Measurements from ENCODE around the gene NAPSA. TPM values are rescaled to one million over a fixed set of nuclear protein-coding genes. Genes with fewer than 3 reads are reported as not detected.
A peak's percentile ranks its signal among the peaks of the same experiment; 100 is the strongest.

Gene NAPSA
- total RNA-seq, 1 donor, result 0.27 TPM

DNA sequence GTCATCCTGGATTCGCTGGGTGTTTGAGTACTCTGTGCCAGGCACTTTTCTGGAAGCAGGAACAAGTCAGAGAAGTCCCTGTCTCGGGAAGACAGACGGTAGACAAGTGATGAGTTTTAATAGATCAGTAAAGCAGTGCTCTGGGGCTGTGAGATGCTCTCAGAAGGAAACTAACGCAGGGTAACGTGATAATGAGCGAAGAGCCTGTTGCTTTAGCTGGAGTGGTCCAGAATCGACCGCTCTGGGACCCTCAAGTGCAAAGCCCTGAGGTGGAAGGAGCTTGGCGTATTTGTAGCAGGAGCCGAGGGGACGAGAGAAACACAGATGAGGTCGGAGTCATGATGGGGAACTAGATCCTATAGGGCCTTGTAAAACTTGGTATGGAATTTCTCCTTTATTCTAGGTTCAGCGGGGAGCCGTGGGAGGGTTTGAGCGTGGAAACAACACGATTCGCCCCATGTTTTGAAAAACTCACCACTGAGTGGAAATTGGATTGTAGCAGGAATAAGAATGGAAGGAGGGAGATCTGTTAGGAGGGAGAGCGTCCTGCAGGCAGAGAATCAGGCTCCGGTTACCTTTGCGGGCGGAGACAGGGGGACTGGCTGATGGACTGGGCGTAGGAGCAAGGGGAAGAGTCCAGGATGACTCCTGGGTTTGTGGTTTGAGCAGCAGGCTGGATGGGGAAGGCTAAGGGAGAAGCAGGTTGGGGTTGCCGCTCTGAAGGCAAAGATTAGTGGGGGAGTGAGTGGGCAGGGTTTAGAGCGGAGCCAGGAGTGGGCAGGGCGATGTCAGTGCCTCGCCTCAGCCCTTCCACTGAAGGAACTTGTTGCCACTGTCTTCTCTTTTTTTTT, 19.5 kb upstream of the NAPSA start:
- peak in 1 of 3 donors; percentile 25 for DNase-seq (ENCODE audit: low read depth in 2 of 3, low spot score in 2 of 3)

DNA sequence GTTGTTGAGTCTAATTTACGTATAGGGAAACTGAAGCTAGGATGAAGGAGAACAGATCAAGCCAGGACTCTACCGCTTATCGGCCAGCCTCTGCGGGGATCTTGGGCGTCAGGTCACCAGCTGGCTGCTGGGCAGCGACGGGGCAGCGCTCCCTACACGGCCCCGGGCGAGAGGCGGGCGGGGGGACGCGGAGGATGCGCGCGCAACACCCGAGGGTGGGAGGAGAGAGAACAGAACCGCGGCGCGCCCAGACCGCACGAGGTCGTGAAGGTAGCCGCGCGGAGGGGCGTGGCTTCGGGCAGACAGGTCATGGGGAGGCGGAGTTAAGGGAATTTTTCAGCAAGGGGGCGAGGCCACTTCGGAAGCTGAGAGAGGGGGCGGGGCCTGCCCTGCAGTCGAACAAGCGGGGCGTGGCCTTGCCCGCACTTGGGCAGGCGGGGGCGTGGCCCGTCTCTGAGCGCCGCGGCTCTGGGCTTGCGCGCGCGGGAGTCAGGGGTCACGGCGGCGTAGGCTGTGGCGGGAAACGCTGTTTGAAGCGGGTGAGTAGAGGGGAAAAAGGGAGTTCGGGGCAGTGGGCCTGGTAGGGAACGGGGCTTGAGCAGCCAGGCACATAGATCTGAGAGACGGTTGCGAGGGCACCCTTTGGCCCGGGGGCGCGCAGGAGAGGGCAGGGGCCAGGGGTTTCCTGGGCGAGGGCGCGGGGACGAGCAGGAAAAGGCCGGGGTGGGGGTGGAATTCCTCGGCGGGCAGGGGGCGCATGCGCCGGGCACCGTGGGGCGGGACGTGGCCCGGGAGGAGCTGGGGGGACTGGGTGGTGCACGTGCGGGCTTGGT, 18.6 kb upstream of the NAPSA start, which contains the start of gene POLD1:
Gene POLD1 (plus strand): TSS at position 496 of the 833 bp plus-strand sequence. CDS start 14,505 bp downstream, outside the sequence.
- DNase-seq (ENCODE audit: low read depth in 2 of 3, low spot score in 2 of 3), result peak; percentile 98 to 99 (median 98)

DNA sequence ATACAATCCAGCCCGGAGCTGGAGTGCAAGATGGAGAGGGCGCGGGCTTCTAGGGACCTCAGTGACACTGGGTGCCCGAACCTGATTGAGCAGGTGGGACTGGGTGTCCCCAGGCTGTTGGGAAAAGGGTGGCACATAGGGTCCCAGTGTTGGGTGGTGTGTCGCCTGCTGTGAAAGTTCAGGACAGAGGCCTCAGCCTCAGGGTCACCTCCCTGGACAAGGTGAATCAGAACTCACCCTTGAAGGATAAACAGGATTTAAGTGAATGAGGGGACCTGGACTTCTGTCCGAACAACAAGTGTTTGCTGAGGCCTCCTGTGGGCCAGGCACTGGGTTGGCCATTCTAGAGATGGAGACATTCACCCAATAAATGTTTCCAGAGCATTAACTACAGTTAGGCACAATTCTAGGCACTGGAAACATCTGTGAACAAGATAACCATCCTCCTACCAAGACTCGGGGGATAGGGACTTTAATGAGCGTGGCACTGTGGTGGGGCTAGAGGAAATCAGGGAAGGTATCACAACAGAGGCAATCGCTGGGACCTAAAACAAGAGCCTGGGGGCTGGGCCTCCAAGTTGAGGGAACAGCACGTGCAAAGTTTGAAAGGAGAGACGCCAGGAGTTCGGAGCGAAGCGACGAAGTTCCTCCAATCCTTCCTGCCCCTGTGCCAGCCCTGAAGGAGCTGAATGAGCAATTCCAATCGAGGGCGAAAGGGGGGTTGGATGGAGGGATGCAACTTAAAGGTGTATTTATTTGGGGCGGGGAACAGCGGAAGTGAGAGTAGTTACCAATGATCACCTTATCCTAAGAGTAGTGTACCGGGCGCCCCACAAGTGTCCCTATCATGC, 17.8 kb upstream of the NAPSA start:
- no peak for DNase-seq (ENCODE audit: low read depth in 2 of 3, low spot score in 2 of 3)

DNA sequence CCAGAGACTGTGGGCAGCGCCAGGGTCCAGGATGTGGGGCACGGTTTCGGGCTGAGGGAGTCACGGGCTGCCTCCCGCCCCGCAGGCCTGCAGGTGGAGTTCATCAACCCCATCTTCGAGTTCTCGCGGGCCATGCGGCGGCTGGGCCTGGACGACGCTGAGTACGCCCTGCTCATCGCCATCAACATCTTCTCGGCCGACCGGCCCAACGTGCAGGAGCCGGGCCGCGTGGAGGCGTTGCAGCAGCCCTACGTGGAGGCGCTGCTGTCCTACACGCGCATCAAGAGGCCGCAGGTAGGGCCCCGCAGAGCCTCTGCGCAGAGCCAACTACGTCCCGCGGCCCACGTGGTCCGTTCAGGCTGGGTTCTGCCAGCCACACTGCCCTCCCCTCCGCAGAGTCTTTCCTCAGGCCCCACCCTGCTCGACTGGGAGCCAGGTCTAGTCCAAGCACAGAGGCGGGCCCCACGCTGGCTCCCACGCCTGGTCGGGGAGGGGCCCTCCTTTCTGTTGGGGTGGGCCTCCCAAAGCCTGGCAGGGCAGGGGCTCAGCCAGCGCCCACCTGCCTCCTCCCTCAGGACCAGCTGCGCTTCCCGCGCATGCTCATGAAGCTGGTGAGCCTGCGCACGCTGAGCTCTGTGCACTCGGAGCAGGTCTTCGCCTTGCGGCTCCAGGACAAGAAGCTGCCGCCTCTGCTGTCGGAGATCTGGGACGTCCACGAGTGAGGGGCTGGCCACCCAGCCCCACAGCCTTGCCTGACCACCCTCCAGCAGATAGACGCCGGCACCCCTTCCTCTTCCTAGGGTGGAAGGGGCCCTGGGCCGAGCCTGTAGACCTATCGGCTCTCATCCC, 16.7 kb upstream of the NAPSA start:
- DNase-seq (ENCODE audit: low read depth in 2 of 3, low spot score in 2 of 3), result no peak

DNA sequence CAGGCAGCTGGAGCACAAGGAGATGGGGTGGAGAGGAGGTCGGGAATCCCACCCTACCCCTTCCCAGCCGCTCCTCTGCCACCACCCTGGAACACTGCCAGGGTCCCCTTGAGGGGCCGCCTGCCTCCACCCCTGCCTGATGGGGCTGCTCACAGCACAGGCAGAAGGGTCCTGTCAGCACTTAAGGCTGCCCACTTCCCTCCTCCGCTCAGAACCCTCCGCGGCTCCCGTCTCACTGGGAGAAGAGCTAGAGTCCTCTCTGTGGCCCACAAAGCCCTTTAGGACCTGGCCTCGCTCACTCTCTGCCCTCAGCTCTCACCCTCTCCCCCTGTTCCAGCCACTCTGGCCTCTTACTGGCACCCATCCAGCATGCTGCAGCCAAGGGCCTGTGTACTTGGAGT, 15.3 kb upstream of the NAPSA start:
- DNase-seq (ENCODE audit: low read depth in 2 of 3, low spot score in 2 of 3), result no peak

DNA sequence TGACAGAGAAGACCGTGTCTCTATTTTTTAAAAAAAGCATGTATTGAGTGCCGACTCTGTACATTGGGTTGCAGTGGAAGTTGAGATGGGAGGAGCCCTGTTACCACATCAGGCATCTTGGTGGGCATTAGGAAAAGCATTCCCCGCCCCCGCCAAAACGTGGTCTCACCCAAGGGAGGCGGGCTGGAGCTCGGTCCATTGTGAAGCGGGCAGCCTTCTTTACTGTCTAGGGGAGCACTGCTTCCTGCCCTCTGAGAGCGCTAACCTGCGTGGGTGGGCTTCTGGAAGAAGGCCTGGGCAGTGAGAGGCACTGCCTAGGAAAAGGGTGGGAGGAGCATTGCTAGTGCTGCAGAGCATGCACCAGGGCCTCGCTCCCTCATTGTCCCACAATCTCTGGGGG, 14.7 kb upstream of the NAPSA start:
- DNase-seq (ENCODE audit: low read depth in 2 of 3, low spot score in 2 of 3), result no peak

DNA sequence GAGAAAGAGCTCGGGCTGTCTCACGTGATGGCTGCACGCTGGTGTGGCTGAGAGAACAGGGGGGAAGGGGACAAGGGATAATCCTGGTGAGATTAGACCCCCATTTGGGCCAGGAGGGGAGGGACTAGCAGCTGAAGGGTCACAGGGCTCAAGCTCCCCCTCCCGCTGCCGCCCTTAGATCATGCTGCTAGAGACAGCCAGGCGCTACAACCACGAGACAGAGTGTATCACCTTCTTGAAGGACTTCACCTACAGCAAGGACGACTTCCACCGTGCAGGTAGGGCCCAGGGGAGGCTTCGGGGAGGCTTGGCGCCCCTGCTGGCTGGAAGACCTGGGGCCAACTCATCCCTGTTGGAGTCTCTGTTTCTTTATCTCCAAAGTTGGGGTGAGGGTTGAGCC, 14.2 kb upstream of the NAPSA start:
- no peak for DNase-seq (ENCODE audit: low read depth in 2 of 3, low spot score in 2 of 3)

DNA sequence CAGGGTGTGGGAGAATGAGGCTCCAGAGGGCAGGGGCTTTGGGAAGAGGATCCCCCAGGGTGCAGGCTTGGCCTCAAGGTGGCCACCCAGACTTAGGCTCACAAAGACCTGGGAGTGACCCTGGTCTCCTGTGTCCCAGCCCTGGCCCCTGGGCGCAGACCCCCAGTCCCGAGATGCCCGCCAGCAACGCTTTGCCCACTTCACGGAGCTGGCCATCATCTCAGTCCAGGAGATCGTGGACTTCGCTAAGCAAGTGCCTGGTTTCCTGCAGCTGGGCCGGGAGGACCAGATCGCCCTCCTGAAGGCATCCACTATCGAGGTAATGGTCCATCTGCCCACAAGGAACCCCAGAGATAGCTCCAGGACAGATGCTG, 13.4 kb upstream of the NAPSA start:
- no peak for DNase-seq (ENCODE audit: low read depth in 2 of 3, low spot score in 2 of 3)

DNA sequence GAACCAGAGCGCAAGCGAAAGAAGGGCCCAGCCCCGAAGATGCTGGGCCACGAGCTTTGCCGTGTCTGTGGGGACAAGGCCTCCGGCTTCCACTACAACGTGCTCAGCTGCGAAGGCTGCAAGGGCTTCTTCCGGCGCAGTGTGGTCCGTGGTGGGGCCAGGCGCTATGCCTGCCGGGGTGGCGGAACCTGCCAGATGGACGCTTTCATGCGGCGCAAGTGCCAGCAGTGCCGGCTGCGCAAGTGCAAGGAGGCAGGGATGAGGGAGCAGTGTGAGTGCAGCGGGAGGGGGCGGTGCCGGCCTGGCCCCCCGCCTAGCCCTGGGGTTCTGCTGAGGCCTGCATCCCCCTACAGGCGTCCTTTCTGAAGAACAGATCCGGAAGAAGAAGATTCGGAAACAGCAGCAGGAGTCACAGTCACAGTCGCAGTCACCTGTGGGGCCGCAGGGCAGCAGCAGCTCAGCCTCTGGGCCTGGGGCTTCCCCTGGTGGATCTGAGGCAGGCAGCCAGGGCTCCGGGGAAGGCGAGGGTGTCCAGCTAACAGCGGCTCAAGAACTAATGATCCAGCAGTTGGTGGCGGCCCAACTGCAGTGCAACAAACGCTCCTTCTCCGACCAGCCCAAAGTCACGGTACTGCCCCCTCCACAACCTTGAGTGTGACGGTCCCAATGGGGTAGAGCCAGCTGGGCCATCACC, 12.9 kb upstream of the NAPSA start:
- no peak for DNase-seq (ENCODE audit: low read depth in 2 of 3, low spot score in 2 of 3)

DNA sequence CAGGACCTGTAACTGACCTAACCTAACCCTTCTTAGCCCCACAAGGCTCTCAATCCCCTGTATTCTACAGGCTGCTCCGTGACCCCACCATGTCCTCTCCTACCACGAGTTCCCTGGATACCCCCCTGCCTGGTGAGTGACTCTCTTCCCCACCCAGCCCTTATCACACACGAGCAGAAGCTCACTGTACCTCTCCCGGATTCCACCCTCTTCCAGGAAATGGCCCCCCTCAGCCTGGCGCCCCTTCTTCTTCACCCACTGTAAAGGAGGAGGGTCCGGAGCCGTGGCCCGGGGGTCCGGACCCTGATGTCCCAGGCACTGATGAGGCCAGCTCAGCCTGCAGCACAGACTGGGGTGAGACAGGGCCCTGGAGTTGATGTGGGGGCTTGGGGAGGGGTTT, 12.1 kb upstream of the NAPSA start:
- no peak for DNase-seq (ENCODE audit: low read depth in 2 of 3, low spot score in 2 of 3)

DNA sequence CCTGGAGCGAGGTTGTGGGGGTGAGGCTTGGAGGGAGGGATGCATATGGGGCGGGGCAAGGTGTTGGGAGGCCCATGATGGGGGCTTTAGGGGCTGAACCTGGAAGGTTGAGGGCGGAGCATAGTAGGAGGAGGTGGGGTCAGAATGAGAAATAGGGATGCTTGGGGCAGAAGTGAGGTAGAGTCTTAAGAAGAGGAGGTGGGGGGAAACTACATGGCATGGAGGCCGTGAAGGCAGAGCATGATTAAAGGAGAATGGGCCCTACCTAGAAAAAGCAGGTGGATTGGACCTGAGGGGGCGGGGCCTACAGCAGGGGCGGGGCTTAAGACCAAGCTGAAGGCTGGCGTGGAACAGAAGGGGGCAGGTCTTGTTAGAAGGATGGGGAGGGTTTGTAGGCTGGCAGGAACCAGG, 11.6 kb upstream of the NAPSA start:
- no peak for DNase-seq (ENCODE audit: low read depth in 2 of 3, low spot score in 2 of 3)

DNA sequence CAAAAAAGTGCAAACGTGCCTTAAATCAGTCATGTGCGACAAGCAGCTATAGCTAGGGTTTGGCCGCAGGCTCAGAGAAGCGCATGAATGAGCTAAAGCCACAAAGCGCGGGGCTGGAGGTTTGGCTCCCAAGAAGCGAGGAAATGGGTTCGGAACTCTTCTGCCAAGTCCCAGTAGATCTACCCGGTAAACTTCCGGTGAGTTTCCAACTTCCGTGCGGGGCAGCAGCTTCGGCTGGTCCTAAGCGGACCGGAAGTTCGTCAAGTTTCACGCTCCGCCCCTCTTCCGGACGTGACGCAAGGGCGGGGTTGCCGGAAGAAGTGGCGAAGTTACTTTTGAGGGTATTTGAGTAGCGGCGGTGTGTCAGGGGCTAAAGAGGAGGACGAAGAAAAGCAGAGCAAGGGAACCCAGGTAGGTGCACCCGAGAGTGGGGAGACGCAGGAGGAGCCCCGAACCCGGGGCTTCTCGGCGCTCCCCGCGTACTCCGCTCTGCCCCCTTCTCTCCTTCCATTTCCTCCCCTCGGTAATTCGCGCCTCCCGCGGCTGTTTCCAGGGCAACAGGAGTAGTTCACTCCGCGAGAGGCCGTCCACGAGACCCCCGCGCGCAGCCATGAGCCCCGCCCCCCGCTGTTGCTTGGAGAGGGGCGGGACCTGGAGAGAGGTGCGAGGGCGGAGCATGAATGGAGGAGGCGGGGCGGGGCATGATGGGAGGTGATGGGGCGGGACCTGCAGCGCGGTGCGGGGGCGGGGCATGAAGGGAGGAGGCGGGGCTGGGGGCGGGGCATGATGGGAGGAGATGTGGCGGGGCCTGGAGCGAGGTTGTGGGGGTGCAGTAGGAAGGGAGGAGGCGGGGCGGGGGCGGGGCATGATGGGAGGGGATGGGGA, 11.0 kb upstream of the NAPSA start, which contains the start of gene NR1H2:
Gene NR1H2 (plus strand): TSS at position 292 of the 885 bp plus-strand sequence. CDS start 1,149 bp downstream, outside the sequence.
- peak; percentile 92 to 97 (median 97) for DNase-seq (ENCODE audit: low read depth in 2 of 3, low spot score in 2 of 3)

DNA sequence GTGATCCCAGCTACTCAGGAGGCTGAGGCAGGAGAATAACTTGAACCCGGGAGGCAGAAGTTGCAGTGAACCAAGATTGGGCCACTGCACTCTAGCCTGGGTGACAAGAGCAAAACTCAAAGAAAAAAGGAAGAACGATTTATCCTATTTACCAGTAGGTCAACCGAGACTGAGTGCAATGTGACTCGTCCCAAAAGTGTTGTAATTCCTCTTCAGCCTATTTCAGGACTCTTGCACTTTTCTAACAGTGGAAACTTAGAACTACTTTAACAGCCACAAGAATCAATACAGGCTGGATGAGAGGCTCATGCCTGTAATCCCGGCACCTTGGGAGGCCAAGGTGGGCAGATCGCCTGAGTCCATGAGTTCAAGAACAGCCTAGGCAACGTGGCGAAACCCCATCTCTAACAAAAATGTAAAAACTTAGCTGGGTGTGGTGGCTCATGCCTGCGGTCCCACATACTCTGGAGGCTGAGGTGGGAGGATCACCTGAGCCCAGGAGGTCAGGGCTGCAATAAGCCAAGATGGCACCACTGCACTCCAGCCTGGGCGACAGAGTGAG, 6.6 kb upstream of the NAPSA start:
- DNase-seq (ENCODE audit: low read depth in 2 of 3, low spot score in 2 of 3), result no peak

DNA sequence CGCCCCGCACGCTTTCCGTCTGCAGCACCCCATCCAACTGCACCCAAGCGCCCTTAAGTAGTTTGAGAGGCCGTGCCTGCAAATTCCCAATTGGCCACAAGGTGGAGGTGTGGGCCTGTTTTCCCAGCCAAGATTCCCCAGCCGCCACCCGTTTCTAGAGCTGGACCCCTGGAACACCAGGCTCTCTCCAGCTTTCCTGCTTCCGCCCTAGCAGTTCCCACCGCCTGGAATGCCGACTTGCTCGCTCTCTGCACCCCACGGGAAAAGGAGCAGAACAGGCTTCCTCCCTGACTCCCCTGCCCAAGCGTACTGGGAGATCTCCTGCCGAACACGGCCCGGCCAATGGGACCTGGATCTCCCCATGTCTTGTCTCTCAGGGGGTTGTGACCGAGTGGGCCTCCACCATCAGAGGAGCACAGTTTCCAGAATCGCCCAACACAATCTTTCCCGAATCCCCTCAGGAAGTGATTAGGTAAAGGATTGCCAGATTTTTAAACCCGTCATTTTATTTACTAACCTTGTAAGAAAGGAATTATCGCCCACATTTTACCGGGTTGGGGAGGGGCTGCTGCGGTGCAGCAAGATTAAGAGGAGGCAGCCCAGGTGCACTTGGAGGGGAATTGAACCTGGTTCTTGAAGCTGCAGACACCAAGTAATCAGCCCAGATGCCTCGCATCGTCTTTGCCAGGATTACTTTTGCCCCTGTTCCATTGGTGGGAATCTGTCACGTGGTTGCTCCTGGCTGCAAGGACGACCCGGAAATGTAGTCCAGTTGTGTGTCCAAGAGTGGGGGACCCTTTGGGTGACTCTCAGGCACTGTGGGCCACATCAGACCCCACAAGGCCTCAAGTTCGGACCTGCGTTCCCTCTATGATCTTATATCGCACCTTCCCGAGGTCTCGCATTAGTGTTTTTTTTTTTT, 3.5 kb upstream of the NAPSA start:
- peak in 2 of 3 donors; percentile 84 to 90 for DNase-seq (ENCODE audit: low read depth in 2 of 3, low spot score in 2 of 3)

DNA sequence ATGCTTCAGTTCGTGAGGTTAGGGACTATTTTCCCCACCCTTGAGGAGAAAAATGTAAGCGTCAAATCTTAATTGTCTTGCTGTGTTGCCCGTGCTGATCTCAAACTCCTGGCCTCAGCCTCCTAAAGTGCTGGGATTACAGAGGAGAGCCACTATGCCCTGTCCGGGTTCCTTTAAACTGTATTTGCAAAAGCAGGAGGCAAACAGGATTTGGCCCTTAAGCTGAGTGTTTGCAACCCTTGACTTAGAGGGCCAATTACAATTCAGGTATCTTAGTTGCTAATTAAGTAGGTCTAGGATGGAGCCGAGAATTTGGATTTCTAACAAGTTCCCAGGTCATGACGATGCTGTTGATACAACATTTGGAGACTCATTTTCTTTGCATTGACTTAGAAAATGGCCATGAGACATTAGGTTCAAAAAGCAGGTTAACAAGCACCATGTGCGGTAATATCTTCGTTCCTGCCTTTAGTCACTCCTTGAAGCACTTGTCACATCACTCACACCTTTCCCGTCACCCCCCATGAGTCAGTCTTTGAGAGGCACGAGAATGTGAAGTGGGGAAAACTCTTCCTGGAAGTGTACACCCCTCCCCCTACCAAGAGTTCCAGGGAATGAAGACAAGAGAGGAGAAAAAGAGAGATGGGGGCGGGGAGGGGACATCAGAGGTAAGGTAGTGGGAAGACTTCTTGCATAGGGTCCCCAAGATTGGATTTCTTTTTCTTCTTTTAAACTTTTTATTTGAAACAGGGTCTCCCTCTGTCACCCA, 2.6 kb downstream of the NAPSA start:
- DNase-seq (ENCODE audit: low read depth in 2 of 3, low spot score in 2 of 3), result no peak

DNA sequence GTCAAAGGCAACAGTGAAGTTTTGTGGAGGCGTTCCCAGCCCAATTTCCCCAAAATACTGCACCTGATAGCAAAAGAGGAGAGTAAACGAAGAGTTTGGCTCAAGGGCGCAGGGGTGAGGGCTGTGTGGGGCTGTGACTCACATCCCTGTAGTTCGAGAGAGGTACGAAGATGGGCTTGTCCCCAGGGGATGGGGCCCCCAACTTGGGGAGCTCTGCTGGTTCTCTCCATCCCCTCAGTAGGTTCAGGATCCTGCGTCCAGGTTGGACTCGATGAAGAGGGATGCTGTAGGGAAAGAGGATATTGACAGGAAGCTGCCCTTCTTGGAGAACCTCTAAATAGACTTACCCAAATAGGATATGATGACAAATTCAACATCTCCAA, 3.4 kb downstream of the NAPSA start:
- DNase-seq (ENCODE audit: low read depth in 2 of 3, low spot score in 2 of 3), result no peak

Measured in hematopoietic multipotent progenitor cell (in vitro differentiated cells).